UCSD-AML1 (cell line): ENCODE data around the gene HTR6.
"Not testable (repeated sequence)": the region's sequence is repeated elsewhere in the genome, so short reads cannot be mapped to it uniquely, and the experiment has no call there.

Experiments
- DNase-seq: peaks from one replicate; lab custom pipeline; 2025; ENCODE audit not compliant: unreplicated experiment; lab: John Stamatoyannopoulos, UW

HTR6 gene

GRCh38 chr1:19637606-19638005 lies 27.1 kb upstream of the HTR6 start:
- no peak for DNase-seq

DNA sequence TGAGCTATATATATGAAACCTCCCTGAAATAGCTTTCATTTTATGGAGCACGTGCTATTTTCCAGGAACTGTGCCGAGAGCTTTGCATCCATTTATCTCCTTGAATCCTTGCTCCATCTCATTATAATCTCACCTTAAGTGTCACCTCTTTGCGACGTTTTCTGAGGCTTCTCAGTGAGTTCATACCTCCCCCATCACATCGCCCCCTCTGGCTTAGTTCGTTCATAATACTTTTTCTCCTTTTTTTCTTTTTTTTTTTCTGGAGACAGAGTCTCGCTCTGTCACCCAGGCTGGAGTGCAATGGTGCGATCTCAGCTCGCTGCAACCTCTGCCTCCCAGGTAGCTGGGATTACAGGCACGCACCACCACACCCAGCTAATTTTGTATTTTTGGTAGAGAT lies 25.4 kb upstream of the HTR6 start:
- DNase-seq, result not testable (repeated sequence)

- DNase-seq, result no peak
Measured at GRCh38 chr1:19639999-19640362, 24.7 kb upstream of the HTR6 start.

DNA sequence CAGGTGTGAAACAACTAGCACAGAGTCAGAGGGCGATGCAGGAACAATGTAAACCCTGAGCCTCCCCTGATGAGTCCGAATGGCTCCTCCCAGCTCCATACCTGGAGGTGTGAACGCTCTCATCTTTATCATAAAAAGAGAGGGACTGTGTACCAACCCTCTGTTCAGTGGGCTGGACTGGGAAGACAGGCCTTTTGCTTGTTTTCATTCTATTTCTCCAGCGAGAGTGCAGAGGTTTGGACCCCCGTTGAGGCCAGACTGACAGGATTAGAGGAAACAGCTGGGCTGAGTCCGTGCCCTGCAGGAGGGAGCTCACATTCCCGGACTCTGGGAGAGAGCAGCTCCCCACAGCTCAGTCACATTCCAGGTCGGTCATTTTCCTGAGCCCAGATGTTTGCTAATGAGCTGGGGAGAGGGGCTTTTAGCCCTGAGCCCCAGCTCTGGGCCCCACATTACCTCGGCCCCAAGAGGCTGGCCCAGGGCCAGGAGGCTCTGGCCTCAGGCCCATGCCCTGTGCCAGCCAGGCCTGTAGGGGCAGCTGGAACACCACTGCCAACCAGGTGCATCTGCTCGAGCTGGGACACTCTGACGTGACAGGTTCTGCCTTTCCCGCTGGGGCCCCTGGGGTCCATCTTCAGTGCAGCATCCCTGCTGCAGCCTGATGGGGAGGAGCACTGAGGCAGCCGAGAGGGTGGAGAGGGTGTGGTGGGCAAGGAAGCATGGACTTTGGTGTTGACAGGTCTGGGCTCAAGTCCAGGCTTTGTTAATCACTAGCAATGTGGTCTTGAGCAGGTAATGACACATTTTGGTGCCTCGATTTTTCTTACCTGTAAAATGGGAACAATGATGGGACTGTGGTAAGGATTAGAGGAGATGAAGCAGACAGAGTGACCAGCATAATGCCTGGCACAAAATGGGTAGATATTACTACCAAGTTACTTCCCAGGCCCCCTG lies 24.0 kb upstream of the HTR6 start:
- no peak for DNase-seq

DNA sequence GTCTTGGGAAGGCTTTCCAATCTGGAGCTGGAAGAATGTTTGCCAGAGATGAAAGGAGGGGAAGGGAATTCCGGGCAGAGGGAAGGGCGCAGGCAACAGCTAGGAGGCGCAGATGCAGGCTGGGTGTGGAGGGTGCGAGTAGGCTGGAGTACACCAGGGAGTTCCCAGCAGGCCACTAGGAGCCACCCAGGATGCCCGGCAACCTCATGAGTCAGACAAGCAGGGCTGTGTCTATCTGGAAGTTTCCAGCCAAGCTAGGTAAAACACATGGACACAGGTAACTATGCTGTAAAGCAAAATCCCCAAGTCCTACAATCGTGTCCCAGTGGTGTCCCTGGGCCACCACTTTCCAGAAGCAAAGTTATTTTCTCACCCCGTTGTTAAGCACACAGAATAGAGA lies 21.6 kb upstream of the HTR6 start:
- DNase-seq, result no peak

DNA sequence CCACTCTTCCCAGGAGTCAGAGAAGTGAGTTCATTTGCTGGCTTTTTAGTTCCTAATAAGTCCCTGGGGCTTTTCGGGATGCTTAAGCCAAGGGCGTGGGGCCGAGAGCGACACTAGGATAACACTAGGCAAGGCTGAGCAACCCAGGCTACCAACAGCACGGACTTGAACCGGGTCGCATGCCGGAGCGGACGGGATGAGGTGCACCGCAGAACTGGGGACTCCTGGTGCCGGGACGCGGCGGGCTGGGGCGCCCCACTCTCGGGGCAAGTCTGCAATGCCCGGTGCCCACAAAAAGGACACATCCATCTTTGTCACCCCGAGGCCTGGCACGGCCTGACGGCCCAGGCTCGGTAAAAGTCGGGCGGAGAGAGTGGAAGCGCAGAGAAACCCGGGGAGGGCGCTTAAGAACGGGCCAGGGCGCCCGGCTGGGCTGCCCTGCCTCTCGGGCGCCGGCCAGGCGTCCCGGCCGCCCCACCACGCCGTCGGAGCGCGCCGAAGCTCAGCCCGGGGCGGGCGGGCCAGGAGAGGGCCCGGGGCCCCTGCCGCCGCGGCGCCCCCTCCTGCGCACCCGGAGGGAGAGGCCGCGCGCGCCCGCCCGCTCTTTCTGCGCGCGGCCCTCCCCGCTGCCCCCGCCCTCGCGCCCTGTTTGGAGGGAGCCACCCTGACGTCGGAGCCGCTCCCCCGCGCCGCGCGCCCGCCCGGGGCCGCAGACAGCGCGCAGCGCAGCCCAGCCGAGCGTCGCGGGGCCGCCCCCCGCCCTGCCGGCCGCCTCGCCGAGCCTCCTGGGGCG lies 20.9 kb upstream of the HTR6 start, which contains the start of gene NBL1:
Gene NBL1, plus strand, starts transcription at position 710 of the 793 bp plus-strand sequence. CDS start 10,720 bp downstream, outside the sequence.
- peak; percentile 67 for DNase-seq

DNA sequence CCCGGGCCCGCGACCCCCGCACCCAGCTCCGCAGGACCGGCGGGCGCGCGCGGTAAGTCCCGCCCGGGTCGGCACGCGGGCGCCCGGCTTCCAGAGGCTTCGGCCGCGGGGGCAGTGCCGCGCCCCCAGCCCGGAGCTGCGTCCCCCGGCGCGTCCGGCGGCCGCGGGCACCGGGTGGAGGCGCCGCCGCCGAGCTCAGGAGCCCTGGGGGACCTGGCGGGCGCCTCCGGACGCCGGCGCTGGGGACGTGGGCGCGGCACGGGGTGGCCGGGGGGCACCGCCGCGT lies 20.3 kb upstream of the HTR6 start:
- no peak for DNase-seq

- DNase-seq, result peak; percentile 43
Measured at GRCh38 chr1:19644681-19645410, 19.8 kb upstream of the HTR6 start.

DNA sequence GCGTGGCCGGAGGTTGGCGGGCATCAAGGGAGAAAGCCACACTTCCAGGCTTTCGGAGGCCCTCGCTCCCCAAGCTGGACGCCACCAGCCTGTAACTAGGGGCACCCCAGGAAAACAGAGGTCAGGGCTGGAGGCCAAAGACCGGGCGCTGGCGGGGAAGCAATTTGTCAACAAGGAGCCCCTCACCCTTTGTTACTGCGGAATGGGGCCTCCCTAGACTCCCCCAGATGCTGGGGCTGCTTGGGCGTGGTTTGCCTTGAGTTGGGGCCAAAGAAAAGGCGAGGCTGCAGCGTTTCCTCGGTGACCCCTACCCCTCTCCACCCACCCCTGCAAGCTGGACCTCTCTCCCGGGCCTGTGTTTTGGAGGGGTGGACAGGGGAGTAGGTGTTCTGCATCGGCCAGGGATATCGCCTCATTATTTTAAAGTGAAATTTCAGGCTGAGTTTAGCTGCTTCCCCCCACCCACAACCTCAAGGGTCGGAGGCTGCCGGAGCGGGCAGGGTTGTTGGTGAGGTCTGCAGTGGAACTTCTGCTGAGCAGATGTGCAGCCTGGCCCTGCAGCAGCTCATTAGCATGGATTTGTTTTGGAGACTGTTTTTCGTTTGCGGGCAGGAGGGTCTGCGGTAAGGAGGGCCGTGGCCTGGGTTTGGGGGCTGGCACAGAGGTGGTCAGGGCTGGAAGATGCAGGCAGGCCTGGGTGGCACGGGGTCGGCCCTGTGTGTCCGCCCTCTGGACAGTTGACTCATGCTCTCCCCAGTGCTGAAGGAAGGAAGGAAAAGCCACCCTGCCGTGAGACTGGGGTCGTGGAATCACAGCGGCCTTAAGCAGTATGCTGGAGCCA lies 19.0 kb upstream of the HTR6 start:
- no peak for DNase-seq

GRCh38 chr1:19646377-19647319 lies 18.0 kb upstream of the HTR6 start:
- DNase-seq, result no peak

- DNase-seq, result peak; percentile 71
Measured at GRCh38 chr1:19647643-19648042, 17.0 kb upstream of the HTR6 start.

GRCh38 chr1:19648239-19648638 lies 16.4 kb upstream of the HTR6 start:
- no peak for DNase-seq

- DNase-seq, result no peak
Measured at GRCh38 chr1:19648689-19649088, 16.0 kb upstream of the HTR6 start.

- DNase-seq, result no peak
Measured at GRCh38 chr1:19650416-19651140, 14.1 kb upstream of the HTR6 start.

DNA sequence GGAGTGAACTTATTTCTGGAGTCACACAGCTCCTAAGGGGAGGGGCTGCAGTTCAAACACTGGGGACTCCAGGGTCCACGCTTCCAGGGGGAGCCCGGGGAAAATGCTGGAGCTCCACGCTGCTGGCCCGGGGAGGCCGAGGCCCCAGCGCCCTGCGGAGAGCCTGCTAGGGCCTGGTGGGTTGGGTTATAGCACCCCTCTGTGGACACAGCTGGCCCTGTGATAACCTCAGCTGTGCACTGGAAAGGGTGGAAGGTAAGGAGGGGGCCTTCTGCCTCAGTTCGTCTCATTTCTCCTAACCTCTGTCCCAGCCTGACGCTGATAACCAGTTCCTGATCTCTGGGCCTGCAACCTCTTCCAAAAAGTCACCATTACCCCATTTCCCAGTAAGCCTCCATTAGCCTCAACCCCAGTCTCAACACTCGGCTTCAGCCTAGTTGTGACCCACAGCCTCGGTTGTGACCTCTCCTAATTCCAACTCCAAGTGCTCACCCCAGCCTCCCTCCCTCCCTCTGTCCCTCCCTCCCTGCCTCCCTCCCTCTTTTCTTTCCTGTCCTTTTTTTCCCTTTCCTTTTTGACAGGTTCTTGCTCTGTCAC lies 13.4 kb upstream of the HTR6 start:
- DNase-seq, result peak; percentile 50

DNA sequence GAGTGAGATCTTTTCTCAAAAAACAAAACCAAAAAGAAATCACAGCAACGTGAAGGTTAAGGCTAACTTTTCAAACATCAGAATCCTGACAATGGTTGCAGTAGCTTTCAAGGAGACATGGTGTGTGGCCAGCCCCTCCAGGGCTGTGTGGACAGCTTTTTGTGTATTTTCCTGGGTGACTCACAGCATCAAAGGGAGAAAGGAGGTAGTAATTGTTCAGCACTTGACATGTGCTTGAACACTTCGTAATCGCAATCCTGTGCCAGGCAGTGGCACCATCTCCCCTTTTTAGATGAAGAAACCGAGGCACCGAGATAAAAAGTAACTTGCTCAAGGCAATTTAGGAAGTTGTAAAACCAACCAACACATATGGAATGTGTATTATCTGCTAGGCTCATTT lies 10.3 kb upstream of the HTR6 start:
- no peak for DNase-seq

DNA sequence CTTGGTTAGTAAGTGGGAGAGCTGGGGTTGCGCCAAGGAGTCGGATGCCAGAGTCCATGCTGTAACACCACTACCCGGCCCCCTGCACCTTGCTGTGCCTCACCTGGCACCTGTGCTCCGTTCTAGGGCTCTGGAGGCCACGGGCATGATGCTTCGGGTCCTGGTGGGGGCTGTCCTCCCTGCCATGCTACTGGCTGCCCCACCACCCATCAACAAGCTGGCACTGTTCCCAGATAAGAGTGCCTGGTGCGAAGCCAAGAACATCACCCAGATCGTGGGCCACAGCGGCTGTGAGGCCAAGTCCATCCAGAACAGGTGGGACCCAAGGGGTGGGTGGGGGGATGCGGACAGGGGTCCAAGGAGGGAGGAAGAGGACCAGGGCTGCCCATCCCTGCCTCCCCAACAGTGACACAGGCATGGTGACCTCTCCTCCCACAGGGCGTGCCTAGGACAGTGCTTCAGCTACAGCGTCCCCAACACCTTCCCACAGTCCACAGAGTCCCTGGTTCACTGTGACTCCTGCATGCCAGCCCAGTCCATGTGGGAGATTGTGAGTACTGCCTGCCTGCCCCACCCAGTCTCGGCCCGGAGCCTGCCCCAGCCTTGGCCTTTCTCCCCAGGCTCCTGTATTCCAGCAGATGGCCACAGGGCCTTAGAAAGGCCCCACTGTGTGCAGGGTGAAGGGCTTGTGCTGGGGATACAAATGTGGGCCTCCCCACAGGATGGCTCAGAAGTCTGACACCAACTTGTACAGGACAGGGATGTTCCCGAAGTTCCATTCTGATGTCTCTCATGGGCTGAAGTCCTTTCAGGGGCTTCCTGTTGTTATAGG lies 9.6 kb upstream of the HTR6 start:
- no peak for DNase-seq

- DNase-seq, result no peak
Measured at GRCh38 chr1:19655718-19656080, 9.0 kb upstream of the HTR6 start.
